Stimulated activated CD4-positive, alpha-beta T cell treated with anti-CD3 and anti-CD28 coated beads, TNF-alpha, amount 100 ng/mL, for 1 hour (primary cell): ENCODE data around the gene RNF11.

ENCODE experiments used
- DNase-seq, 3 donors: peaks; one replicate each; pipeline ENCODE4 v3.0.0-alpha.2; 2020; ENCODE audit warnings: low read depth in 3 of 3, low spot score in 1 of 3

RNF11 gene

GRCh38 chr1:51263147-51263877 lies 27.2 kb downstream of the RNF11 start:
- DNase-seq: no peak

DNA sequence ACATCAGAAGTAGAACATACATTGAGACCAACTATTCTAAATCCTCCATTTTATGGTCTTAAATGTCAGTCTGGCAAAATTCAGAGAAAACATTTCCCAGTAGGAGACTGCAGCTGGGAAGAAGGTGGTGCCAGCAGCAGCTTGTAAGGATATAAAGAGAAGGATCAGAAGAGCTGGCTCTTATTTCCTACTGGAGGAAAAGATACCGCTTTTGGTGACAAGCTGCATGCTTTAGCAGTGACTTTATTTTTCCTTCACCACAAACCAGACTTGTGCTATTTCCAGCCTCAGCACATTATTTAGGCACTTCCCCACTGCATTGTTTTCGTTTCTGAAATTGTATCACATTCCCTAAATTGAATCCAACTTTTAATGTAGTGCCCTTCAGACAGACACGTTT lies 28.4 kb downstream of the RNF11 start:
- DNase-seq: no peak

GRCh38 chr1:51265618-51266017 lies 29.5 kb downstream of the RNF11 start:
- no peak for DNase-seq

- no peak for DNase-seq
Measured at GRCh38 chr1:51266181-51266580, 30.1 kb downstream of the RNF11 start.

- no peak for DNase-seq
Measured at GRCh38 chr1:51266791-51267190, 30.7 kb downstream of the RNF11 start.

- DNase-seq: no peak
Measured at GRCh38 chr1:51268634-51269033, 32.6 kb downstream of the RNF11 start.

DNA sequence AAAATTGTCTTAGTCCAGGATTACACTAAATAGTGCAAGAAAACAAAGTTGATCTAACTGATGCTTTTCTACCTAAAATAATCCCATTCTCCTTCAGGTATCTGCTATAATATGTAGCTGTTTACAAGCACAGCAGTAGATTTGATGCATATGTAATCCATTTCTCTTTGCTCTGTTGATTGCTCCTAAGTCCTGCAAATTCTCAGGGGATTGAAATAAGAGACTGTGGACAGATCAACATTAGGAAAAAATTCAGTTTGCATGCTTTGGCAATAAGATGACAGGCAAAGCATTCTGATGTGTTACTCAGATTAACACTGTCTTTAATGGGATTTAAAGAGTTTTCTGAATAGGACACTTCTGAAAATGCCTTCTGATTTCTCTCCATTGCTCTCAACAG lies 34.7 kb downstream of the RNF11 start:
- no peak for DNase-seq

DNA sequence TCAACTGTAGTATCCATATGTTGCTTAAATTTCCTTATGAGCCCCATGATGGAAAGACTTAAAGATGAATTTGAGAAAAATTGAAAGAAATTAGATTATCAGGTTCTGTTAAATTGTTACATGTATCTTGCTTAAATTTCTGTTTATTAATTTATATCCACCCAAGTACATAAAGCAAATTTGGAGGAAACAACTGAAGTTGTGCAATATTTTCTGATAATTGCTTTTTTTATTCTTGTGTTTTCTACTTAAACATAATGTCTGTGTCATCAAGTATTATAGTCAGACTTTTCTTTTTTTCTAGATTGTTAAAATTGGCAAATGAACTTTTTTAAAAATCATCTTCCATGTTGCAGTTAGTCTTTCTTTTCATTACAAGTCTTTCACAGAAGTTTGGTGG lies 36.8 kb downstream of the RNF11 start:
- DNase-seq: no peak

GRCh38 chr1:51274676-51275075 lies 38.6 kb downstream of the RNF11 start:
- DNase-seq: no peak

DNA sequence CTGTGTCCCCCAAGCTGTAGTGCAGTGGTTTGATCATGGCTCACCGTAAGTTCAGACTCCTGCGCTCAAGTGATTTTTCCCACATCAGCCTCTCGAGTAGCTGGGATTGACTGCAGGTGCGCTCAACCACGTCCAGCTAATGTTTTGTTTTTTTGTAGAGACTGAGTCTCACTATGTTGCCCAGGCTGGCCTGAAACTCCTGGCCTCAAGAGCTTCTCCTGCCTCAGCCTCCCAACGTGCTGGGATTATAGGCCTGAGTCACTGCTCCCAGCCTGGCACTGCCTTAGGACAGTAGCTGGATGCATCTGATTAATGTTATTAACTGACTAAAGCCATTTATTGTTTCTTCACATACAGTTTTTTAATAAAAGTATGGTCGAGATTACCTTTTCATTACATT lies 40.2 kb downstream of the RNF11 start:
- no peak for DNase-seq

GRCh38 chr1:51280321-51280978 lies 44.4 kb downstream of the RNF11 start:
- no peak for DNase-seq

DNA sequence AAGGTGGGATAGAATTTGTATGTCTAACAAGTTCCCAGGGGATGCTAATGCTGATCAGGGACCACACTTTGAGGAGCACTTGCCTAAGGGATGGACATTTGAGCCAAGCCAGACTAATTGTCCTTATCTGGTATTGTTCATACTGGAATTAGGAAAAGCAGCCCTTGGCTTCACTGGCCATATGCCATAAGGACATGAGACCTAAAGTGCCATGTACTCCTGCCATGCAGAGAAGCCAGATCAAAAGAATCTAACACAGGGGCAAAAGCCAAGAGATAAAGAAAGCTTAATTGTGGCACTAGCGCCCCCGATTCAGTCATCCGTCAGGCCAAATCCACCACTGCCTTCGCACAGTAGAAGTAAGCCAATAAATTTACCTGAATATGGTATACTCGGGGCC lies 45.7 kb downstream of the RNF11 start:
- DNase-seq: no peak

DNA sequence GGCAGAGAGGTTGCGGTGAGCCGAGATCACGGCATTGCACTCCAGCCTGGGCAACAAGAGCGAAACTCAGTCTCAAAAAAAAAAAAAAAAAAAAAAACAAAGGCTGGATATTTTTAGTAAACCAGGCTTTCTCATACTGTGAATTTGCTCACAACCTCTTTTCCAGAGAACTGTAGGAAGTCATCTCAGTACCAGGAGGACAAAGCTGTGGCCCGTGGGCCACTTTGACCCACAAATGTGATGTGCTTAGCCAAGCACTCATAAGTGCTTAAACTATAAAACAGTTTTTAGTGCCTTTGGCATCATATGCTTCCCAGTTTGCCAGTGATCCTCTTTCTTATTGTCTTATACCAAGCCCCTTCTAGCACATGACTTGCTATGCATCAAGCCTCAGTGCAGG lies 46.5 kb downstream of the RNF11 start:
- DNase-seq: no peak

- no peak for DNase-seq
Measured at GRCh38 chr1:51283979-51284378, 47.9 kb downstream of the RNF11 start.

DNA sequence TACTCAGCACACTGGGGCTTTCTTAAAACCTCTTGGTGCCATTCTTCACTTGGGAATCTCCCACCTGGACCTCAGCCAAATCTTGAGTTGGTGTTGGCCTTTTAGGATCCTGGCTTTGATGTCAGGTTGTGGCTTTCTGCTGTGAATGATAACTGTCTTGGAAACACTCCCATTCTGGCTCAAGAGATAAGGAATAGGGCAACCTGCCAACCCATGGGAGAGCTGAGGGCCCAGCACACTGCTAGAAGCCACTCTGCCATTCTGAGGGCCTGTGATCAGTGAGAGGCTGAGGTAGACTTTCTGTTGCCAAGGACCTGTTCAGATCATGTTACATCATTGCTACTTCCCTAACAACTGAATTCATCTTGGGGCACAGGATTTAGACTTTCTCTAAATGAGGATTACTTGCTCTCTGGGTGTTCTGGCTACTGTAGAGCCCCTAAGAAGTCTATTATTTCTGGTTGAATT lies 48.4 kb downstream of the RNF11 start:
- no peak for DNase-seq

- no peak for DNase-seq
Measured at GRCh38 chr1:51285055-51285454, 49.0 kb downstream of the RNF11 start.

- no peak for DNase-seq
Measured at GRCh38 chr1:51287966-51288365, 51.9 kb downstream of the RNF11 start.

DNA sequence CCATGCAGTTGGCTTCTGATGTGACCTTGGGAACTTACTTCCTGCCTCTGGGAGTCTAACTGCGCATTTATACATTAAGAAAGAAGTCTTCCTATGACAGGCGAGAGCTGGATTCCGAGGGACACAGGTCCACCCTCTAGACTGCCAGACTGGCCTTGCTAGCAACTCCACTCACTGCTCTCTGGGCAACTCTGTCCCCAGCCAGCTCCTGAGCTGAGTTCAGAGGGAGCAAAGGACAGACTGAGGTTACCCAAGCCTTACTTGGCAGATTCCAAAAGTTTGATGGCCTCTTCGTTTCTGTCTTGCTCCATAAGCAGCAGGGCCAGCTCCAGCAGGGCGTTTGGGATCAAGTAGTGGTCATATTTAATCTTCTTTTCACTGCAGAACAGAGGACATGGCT lies 52.5 kb downstream of the RNF11 start:
- no peak for DNase-seq

DNA sequence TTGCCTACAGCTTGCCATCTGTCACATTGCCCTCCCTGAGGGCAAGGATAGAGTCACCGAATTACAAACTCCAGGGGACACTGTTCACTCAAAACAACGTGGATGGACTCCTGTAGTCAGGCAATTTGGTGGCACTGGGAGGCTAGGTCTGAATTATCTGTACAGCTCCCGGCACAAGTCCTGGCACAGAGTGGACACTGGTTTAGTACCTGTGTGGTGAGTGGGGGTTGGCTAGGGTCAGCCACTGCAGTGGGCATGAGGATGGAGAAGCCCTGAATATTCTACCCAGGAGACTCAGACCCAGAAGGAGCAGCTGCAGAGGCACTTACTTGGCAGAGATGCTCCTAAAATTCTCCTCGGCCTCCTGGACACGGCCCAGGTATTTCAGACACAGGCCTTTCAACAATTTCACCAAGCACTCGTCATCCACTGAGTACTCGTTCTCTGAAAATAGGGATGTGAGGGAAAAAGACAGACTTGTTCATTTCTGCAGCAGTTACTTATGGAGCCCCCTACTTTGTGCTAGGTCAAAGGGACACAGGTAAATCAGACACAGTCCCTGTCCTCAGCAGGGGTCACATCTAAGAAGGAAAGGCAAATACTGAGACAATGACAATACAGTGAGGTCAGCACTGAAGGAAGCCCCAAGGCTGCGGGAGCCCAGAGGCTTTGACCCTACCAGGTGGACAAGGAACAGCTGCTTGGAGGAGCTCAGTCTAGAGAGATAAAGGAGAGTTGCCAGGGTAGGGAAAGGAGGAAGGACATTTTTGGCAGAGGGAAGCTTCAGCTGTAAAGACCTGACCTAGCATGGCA lies 53.8 kb downstream of the RNF11 start:
- DNase-seq: no peak

DNA sequence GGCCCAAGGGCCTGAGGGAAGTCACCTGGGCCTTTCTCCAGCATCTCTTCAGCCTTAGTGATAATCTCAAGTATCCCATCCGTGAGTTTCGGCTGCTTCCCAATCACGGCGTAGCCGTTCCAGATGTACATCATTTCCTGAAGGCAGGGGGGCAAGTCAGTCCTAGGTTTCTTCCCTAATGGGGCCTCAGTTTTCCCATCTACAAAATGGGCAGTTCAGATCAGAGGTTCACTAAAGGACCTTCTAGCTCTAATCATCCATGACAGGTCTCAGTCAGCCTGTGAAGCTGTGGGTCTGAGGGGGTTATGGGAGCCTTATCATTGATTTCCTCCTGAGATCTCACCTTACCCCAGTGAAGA lies 54.4 kb downstream of the RNF11 start:
- DNase-seq: no peak

DNA sequence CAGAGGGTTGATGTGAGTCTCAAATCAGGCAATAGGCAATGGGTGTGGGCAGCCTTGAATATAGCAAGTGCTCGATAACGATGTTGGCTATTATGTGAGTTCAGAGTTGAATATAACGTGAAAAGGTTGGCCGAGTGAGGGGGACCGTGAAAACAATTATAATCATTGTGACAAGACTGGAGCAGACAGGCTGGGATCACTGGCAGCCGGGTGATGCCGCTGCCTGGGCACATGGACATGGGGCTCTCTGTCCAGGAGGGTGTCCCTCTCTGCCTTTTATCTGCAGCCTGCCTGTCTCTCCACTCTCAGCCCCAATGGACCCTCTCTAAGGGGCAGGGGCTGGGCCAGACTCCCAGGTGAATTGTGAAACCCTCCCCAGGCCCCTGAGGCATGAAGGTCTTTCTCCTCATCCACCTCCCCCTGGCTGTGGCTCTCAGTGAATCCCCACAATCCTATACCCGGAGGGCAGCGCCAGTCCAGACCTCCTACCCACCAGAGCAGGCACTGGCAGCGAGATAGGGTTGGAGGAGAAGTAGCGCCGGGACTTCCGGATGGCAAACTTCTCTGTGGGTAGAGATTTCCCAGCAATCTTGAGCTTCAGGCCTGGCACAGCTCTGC lies 57.9 kb downstream of the RNF11 start:
- DNase-seq: no peak
